NB4 (cell line): ENCODE data around the gene ANGPTL3.
"Not testable (repeated sequence)": the region's sequence is repeated elsewhere in the genome, so short reads cannot be mapped to it uniquely, and the experiment has no call there.

Experiments
- POLR2A ChIP-seq: IDR thresholded peaks from 2 replicates; pipeline ENCODE4 v1.6.1; 2011; ENCODE audit warnings: mild to moderate bottlenecking; ENCODE audit not compliant: insufficient read length; ENCODE audit errors: extremely low read depth
- TF ChIP-seq, protein P1 (sequence below): IDR thresholded peaks from one replicate; pipeline ENCODE4 v1.5.1; 2012; ENCODE audit warnings: low read depth, low read length

- TF ChIP-seq, protein P1, sequence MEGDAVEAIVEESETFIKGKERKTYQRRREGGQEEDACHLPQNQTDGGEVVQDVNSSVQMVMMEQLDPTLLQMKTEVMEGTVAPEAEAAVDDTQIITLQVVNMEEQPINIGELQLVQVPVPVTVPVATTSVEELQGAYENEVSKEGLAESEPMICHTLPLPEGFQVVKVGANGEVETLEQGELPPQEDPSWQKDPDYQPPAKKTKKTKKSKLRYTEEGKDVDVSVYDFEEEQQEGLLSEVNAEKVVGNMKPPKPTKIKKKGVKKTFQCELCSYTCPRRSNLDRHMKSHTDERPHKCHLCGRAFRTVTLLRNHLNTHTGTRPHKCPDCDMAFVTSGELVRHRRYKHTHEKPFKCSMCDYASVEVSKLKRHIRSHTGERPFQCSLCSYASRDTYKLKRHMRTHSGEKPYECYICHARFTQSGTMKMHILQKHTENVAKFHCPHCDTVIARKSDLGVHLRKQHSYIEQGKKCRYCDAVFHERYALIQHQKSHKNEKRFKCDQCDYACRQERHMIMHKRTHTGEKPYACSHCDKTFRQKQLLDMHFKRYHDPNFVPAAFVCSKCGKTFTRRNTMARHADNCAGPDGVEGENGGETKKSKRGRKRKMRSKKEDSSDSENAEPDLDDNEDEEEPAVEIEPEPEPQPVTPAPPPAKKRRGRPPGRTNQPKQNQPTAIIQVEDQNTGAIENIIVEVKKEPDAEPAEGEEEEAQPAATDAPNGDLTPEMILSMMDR, result not testable (repeated sequence)
- not testable (repeated sequence) for TF ChIP-seq POLR2A
These were observed 25.8 kb upstream of the ANGPTL3 start for GRCh38 chr1:62571517-62571916.
